Tibial nerve (tissue), 4 donors: Measurements from ENCODE around the gene LBH. TPM values are rescaled to one million over a fixed set of nuclear protein-coding genes. Genes with fewer than 3 reads are reported as not detected.
A peak's percentile ranks its signal among the peaks of the same experiment; 100 is the strongest.

Source experiments
- DNase-seq, 2 donors: peaks; one replicate each; pipeline ENCODE4 v3.0.0-alpha.2; 2019; ENCODE audit warnings: low spot score in 2 of 2
- H3K27ac ChIP-seq, 4 donors: fragments of 200-600 bp; sonication (generic) in 3 of 4; one replicate each; pipeline ENCODE4 v1.5.1; 2017 to 2019; ENCODE audit warnings: mild to moderate bottlenecking in 1 of 4
- H3K27me3 ChIP-seq, 2 donors: fragments of 200-600 bp; sonication (generic) in 1 of 2; one replicate each; pipeline versions ENCODE4 v1.5.1 to v1.6.0; 2017 to 2019
- H3K36me3 ChIP-seq, 3 donors: fragments of 200-600 bp; sonication (generic); one replicate each; pipeline ENCODE4 v1.5.1; 2018 to 2019
- H3K4me1 ChIP-seq, 4 donors: fragments of 200-600 bp; sonication (generic) in 3 of 4; one replicate each; pipeline ENCODE4 v1.5.1; 2017 to 2019
- H3K4me3 ChIP-seq, 4 donors: fragments of 200-600 bp; sonication (generic) in 3 of 4; one replicate each; pipeline ENCODE4 v1.5.1; 2017 to 2019; ENCODE audit warnings: mild to moderate bottlenecking in 1 of 4, moderate library complexity in 1 of 4
- H3K9me3 ChIP-seq, 4 donors: fragments of 200-600 bp; sonication (generic) in 3 of 4; one replicate each; pipeline ENCODE4 v1.5.1; 2017 to 2019
- CTCF ChIP-seq, 5 experiments: fragments of 200-600 bp in 3 of 5; fragments of 450-650 bp in 2 of 5; sonication (generic) in 3 of 5; IDR thresholded peaks; one replicate each; pipeline ENCODE4 v1.5.1; 2016 to 2019; ENCODE audit warnings: antibody characterized with exemption in 5 of 5, mild to moderate bottlenecking in 3 of 5, moderate library complexity in 2 of 5
- EP300 ChIP-seq, 2 donors: sonication (generic); formaldehyde crosslinking; IDR thresholded peaks; one replicate each; pipeline ENCODE4 v1.6.1; 2017; ENCODE audit warnings: antibody characterized with exemption in 2 of 2, mild to moderate bottlenecking in 1 of 2
- POLR2A ChIP-seq, 2 donors: fragments of 450-650 bp; IDR thresholded peaks; one replicate each; pipeline ENCODE4 v1.6.1; 2017; ENCODE audit warnings: antibody characterized with exemption in 2 of 2, mild to moderate bottlenecking in 2 of 2, moderate library complexity in 2 of 2
- WGBS, 2 donors: methylation state at CpG; one replicate each; pipeline ENCODE4 v1.1.5; 2018; 5-methylcytosine and 5-hydroxymethylcytosine counted together
- total RNA-seq, 4 donors: library from RNA; depleted of rRNA; stranded (reverse); fragments of >200 nt; gene quantifications; one replicate each; pipeline ENCODE4 v1.1.0, GENCODE V29; 2016

The LBH gene
- total RNA-seq, 4 donors from 2014 or later = 12.7 to 31.6 (median 21.5) TPM

- no peak overlapping the region for H3K27ac ChIP-seq
- TF ChIP-seq EP300 (IDR thresholded peaks at IDR 0.05) = no peak
- TF ChIP-seq POLR2A (IDR thresholded peaks at IDR 0.05) = no peak
- TF ChIP-seq CTCF (IDR thresholded peaks at IDR 0.05) = no peak
- peaks cover 0 to 22% (median 2%) of the 10 kb centered on the region in 4 donors for H3K4me1 ChIP-seq
- H3K27me3 ChIP-seq = no peaks in the 10 kb centered on the region
- WGBS, 2 donors = 95 to 96% methylated on average over 7 of the region's 7 CpGs
- no peak for DNase-seq
- no peaks in the 10 kb centered on the region for H3K36me3 ChIP-seq
- no peaks in the 10 kb centered on the region for H3K9me3 ChIP-seq
- no peak overlapping the region for H3K4me3 ChIP-seq
These were observed 17.3 kb upstream of the LBH start for GRCh38 chr2:30213907-30214463.

GRCh38 chr2:30216157-30216556, 15.2 kb upstream of the LBH start:
- Histone ChIP-seq H3K27me3 (no peaks in the 10 kb centered on the region), H3K4me3 (no peak overlapping the region), H3K9me3 (no peaks in the 10 kb centered on the region), H3K36me3 (no peaks in the 10 kb centered on the region), H3K27ac (no peak overlapping the region), H3K4me1 (peaks cover 0 to 22% (median 2%) of the 10 kb centered on the region in 4 donors)
- DNase-seq = no peak
- TF ChIP-seq EP300 (IDR thresholded peaks at IDR 0.05) = peak in 1 of 2 donors; percentile 34
- TF ChIP-seq POLR2A (IDR thresholded peaks at IDR 0.05) = no peak

GRCh38 chr2:30217644-30218337, 13.5 kb upstream of the LBH start:
- Histone ChIP-seq H3K9me3 (no peaks in the 10 kb centered on the region), H3K27me3 (no peaks in the 10 kb centered on the region), H3K4me1 (peaks cover 0 to 22% (median 2%) of the 10 kb centered on the region in 4 donors), H3K36me3 (no peaks in the 10 kb centered on the region), H3K4me3 (no peak overlapping the region), H3K27ac (no peak overlapping the region)
- 45 to 53% methylated on average over 11 of the region's 11 CpGs for WGBS, 2 donors
- TF ChIP-seq POLR2A (IDR thresholded peaks at IDR 0.05) (no peak), CTCF (IDR thresholded peaks at IDR 0.05) (no peak), EP300 (IDR thresholded peaks at IDR 0.05) (no peak)
- no peak for DNase-seq

- Histone ChIP-seq H3K4me1 (peaks cover 0 to 22% (median 2%) of the 10 kb centered on the region in 4 donors), H3K36me3 (no peaks in the 10 kb centered on the region), H3K27ac (no peak overlapping the region), H3K27me3 (no peaks in the 10 kb centered on the region), H3K9me3 (no peaks in the 10 kb centered on the region), H3K4me3 (no peak overlapping the region)
- WGBS, 2 donors = 88 to 94% methylated on average over 6 of the region's 6 CpGs
- TF ChIP-seq POLR2A (IDR thresholded peaks at IDR 0.05) (no peak), EP300 (IDR thresholded peaks at IDR 0.05) (no peak), CTCF (IDR thresholded peaks at IDR 0.05) (no peak)
- DNase-seq = no peak
These were observed 13.0 kb upstream of the LBH start for GRCh38 chr2:30218338-30218713.

- peaks cover 0 to 22% (median 3%) of the 10 kb centered on the region in 4 donors for H3K4me1 ChIP-seq
- no peak overlapping the region for H3K4me3 ChIP-seq
- DNase-seq = no peak
- no peak overlapping the region for H3K27ac ChIP-seq
- H3K27me3 ChIP-seq = no peaks in the 10 kb centered on the region
- no peaks in the 10 kb centered on the region for H3K36me3 ChIP-seq
- no peaks in the 10 kb centered on the region for H3K9me3 ChIP-seq
- 85% methylated on average over 4 of the region's 4 CpGs for WGBS, 2 donors
- no peak for TF ChIP-seq POLR2A (IDR thresholded peaks at IDR 0.05)
These were observed 12.5 kb upstream of the LBH start for GRCh38 chr2:30218814-30219213.
